ENCODE data around the gene GPR22.

Gene GPR22

DNA sequence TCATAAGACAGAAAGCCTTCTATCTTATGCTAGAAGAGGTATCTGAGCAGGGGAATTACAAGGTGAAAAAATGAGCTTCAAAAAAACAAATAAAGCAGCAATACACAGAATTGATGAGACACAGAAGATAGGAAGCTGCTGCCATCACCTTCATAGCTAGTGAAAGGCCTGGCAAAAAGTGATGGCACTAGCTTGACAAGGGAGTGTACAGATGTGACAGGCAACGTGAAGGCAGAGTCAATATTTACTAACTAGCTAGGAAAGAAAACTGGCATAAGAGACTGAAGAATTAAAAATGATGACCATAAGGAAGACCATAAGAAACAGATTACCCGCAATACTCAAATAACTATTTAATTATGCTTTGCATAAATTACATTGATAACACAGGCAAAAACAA lies 9.4 kb downstream of the GPR22 start:
- no peak for DNase-seq (ENCODE audit: low read depth)

DNA sequence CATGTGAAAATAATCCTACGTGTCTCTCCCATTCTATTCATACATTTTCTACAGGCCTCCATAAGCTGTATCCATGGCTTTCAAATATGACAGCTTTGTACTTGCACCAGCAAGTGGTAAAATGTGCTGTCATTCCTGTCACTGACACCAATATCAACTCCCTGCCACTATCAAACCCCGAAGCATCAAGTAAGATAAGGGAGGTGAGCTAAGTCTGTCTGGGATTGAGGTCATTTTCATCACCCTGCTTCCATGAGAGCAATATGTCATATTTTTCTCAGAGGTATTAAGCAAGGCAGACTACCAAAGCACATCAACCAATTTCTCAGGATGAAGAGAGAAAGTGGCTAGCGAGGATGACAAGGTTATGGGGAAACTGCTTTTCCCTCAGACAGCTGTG lies 11.1 kb downstream of the GPR22 start:
- DNase-seq (ENCODE audit: low read depth), result no peak

DNA sequence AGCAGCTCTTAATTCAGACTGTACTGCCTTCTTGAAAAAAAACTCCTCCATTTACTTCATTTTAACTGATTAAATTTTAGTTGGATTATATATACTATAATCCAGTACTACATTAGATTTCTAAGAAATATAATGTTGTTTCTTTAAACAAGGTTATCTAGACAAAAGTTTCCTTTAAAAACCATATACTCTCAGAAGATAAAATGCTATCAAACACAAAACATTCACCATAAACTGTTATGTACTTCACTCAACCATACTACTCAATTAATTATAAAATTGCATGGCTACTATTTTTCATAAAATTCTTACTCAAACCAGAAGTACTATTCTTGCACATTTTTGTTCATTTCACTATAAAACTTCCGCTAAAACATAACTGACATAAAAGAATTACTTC lies 12.7 kb downstream of the GPR22 start:
- no peak for DNase-seq (ENCODE audit: low read depth)

DNA sequence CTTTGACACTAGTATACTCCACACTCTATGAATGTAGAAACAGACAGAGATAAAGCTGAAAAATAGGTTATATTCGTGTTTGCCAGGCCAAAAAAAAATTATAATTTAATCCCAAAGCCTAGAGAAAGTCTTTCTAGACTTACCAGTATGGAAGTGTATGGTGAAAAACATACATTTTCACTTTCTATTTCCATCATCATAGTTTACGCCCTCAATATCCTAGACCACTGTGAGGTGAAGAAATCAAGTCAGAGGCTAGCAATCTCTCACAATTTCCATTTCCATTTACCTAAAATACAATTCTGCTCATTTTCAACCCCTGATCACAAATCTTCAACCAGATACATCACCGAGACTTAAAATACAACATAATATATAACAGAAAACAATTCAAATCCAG lies 16.2 kb downstream of the GPR22 start:
- DNase-seq (ENCODE audit: low read depth), result no peak

DNA sequence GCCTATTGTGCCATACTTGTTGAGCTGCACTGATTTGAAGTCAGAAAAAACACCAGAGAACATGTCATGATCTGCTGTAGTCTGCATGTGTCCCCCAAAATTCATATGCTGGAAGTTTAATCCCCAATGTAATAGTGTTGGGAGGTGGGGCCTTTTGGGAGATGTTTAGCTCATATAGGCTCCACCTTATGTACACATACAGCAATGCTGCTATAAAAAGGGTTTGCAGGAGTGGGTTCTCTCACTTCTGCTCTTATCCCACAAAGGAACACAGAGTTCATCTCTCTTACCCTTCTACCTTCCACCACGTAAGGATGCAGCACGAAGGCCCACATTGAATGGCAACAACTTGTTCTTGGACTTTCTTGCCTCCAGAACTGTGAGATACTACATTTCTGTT lies 23.0 kb downstream of the GPR22 start:
- DNase-seq (ENCODE audit: low read depth), result no peak

DNA sequence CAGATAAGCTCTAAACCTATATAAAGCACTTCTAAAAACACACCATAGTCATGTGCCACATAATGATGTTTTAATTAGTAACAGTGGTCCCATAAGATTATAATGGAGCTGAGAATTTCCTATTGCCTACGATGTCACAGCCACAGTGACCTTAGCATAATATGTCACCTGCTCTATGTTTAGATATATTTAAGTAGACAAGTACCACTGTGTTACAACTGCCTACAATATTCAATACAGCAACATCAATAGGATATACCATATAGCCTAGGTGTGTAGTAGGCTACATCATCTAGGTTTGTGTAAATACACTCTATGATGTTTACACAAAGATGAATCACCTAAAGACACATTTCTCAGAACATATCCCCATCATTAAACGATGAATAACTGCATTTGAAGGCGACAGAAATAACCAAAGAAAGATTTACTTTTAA lies 24.5 kb downstream of the GPR22 start:
- no peak for DNase-seq (ENCODE audit: low read depth)

DNA sequence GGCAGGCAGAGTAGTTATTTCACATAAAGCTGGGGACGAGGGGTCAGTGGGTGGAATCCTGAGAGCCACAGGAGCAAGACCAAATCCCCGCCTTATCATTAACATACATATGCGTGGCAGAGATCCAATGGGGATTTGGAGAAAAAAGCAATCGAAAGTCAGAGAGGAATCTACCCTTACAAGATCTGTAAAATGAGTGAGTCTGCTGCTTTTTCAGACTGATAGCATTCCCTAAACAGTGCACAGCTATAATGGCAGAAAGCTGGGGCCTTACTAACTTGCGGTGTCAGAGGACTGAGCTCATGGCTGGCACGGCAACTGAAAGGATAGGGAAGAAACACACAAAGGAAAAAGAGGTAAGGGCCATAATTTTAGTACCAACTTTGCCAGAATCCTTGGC lies 25.0 kb downstream of the GPR22 start:
- DNase-seq (ENCODE audit: low read depth), result no peak

DNA sequence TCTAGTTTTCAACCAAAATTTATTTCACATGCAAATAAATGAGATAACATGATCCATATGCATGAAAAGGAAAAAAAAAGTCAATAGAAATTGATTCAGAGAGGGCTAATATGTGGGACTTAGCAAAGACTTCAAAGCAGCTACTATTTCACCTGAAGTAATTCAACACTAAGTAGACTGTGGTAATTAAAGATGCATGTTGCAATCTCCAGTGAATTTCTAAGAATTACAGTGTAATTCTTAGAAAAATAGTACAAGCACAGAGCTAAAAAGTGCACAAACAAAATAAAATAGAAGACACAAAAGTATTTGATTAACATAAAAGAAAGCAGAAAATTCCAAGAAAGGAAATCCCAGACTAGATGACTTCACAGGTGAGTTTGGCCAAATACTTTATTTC lies 25.7 kb downstream of the GPR22 start:
- no peak for DNase-seq (ENCODE audit: low read depth)

DNA sequence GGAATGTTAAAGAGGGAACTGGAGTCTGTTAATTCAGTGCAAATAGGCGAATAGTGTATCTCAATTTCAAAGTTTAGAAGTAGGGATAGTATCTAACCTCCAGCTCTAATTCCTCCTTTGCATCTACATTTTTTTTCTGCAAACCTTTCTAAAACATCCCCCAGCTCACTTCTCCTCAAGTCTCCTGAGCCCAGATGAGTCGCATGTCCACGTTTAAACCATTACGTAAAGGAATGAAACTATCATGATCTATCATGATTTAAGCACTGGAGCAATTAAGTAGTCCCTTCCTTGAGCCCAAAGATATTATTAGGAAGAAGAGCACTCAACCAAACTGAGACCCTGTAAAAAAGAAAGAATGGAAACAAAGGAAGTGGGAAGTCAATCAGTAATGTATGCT lies 29.9 kb downstream of the GPR22 start:
- no peak for DNase-seq (ENCODE audit: low read depth)

DNA sequence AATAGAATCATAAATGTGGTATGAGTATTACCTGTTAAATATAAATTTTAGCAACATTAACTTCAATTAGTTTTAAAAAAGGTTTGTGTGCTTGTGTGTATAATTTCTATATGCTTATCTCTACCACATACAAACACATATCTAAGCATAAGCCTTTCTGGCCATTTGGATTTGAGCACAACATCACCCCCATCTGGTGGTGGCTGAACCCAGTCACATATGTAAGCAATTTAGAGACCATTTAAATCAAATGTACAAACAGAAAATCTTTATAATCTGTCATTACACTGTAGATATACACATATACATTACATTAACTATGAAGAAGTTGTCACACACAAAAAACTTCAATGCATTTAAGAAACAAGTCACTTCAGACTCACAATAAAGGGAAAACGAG lies 31.7 kb downstream of the GPR22 start:
- DNase-seq (ENCODE audit: low read depth), result no peak

DNA sequence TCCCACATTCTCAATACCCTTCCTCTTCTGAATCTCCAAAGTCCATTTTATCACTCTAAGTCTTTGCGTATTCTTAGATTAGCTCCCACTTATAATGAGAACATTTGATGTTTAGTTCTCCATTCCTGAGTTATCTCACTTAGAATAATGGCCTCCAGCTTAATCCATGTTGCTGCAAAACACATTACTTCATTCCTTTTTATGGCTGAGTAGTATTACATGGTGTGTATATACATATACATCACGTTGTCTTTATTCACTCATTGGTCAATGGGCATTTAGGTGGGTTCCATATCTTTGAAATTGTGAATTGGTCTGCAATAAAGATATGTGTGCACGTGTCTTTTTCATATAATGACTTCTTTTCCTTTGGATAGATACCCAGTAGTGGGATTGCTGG lies 32.3 kb downstream of the GPR22 start:
- DNase-seq (ENCODE audit: low read depth), result no peak

DNA sequence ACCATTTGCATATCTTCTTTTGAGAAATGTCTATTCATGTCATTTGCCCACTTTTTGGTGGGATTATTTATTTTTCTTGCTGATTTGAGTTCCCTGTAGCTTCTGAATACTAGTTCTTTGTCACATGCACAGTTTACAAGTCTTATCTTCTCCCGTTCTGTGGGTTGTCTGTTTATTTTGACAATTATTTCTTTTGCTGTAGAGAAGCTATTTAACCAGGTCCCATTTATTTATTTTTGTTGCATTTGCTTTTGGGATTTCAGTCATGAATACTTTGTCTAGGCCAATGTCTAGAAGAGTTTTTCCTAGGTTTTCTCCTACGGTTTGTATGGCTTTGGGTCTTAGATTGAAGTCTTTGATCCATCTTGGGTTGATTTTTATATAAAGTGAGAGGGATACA lies 32.9 kb downstream of the GPR22 start:
- DNase-seq (ENCODE audit: low read depth), result no peak

DNA sequence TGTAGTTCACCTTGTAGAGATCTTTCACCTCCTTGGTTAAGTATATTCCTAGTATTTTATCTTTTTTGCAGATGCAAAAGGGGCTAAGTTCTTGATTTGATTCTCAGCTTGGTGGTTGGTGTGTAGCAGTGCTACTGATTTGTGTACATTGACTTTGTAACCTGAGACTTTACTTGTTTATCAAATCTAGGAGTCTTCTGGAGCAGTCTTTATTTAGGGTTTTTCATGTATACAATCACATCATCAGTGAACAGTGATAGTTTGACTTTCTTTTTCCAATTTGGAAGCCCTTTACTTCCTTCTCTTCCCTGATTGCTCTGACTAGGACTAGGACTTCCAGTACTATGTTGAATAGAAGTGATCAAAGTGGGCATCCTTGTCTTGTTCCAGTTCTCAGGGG lies 33.8 kb downstream of the GPR22 start:
- DNase-seq (ENCODE audit: low read depth), result no peak

DNA sequence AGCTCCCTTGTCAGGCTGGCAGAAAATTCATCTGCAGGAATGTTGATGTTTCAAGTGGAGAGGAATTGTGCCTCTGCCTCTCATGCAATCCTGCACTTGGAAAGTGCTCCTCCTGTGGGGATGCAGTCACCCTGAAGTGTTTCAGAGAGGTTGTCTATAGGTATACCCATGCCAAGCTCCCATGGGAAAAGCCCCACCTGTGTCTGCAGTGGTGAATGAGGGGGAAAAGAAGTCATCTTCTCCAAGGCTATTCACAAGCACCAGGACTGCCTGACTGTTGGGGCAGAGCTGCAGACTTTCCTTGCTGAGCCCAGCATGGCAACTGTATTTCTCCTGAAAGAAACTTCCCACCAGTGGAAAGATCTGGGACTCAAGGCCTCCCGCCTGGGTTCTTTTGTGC lies 35.5 kb downstream of the GPR22 start:
- no peak for DNase-seq (ENCODE audit: low read depth)

DNA sequence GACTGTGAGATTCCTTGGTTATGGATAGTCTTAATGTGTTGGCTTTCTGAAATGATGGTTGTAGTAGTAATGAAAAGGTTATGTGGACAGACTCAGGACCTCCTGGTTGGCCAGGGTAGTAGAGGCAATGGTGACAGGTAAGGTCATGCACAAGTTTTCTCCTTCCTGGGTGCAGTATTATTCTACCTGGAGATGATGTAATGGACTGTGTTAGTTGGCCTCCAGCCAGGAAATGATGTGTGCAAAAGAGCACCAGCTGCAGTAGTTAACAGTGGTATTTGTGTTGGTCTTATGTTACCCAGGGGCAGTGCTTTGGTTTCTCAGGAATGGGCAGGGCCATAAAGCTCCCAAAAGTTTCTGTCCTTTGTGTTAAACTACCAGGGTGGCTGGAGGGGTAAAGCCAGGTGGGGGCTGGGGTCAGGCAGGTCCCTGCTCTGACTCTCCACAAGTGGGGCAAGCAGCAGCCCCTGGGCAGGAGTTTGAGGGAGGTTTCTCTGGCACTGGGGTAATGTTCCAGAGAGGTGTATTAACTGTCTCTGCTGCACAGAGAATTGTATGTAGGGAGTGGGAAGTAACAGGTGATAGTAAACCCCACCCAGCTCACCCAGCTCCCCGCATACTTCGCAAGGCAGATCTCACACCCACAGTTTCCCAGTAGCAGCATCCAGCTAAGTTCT lies 36.3 kb downstream of the GPR22 start:
- DNase-seq (ENCODE audit: low read depth), result no peak

DNA sequence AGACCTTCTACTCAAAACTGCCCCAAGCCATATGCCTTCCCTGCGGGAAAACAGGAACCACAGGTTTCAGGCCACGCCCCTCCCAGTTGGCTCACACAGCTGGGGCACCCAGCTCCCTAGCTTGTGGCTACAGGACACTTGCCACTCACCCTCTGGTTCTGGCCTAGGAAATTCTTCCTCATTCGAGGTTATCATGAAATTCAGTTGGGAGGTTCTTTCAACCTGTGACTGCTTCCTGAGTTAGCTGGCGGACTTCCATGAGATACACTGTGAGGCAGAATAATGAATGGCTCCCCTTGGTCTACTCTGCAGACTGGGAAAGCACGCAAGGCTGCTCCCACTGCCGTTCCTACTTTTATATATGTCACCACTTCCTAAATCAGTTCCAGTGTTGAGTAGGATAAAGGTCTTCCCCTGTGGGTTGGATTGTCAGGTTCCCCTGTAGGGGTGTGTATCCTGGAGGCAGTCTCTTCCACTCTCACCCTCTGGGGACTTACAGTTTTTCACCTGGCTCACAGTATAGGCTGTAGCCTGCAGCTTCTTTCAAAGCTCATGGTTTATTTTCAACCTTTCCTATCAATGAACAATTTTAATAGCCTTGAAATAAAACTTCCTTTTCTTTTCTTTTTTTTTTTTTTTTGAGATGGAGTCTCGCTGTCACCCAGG lies 37.0 kb downstream of the GPR22 start:
- no peak for DNase-seq (ENCODE audit: low read depth)
